Measurements from ENCODE around the gene COMMD2.

COMMD2 gene

DNA sequence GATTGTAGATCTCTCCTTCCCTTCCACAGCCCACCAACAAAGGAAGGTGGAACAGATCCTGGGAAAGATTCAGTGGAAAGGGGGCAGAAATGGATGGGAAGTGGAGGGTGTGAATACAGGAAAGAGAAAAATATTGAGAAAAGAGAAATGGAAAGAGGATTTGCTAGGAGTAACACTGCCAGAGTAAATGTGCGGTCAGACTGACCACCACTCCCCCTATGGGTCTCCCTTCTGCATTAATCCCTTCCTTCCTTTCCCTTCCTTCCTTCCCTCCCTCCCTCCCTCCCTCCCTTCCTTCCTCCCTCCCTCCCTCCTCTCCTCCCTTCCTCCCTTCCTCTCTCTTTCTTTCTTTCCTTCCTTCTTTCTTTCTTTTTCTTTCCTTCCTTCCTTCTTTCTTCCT lies 12.0 kb upstream of the COMMD2 start:
- DNase-seq (ENCODE audit: insufficient read length, low spot score) = no peak
- FAIRE-seq = no peak

DNA sequence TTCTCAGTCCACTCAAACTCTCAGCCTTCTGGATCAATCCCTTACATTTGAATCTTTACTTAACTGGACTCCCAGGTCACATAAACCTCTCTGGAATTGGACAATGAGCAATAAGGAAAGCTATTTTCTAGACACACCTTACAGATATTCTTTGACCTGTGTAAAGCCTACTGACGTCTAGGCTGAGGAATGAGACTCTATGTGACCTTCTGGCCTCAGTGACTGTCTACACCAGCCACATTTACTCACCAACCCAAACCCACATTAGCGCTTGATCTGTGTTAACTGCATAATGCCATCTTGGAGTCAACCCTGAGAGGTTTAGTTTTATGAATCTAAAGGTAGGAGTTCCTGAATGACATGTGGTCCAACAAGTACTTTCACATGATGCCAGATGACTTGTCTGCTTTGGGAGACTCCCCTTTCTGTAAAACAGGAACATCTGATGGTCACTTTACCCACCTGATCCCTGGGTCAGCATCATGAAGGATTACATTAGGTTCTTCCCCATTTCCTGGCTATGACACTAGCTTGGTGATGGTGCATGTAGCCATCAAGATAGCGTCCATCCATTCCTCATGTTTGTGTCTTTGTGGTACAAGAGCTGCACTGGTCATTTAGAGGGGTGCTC lies 11.4 kb upstream of the COMMD2 start:
- FAIRE-seq = no peak

DNA sequence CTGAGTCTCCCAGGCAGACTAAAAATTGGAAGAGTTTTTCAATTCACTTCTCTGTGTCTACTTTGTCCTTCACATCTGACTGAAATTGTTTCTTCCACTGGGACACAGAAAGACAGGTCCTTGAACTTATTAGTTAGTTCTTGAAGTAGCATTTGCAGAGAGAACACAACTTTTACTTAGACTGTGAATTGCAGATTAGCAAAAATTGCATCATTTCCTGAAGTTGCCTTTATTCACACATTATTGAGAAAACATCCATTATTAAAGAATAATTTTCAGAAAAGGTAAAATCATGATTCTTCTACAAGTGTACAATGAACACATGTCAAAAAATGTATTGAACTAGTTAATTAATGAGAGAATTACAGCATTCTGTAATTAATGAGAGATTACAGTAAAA lies 1.4 kb upstream of the COMMD2 start:
- no peak for FAIRE-seq

More for the DNA sequence above, 11.4 kb upstream of the COMMD2 start:
- DNase-seq (ENCODE audit: insufficient read length, low spot score) = no peak

DNA sequence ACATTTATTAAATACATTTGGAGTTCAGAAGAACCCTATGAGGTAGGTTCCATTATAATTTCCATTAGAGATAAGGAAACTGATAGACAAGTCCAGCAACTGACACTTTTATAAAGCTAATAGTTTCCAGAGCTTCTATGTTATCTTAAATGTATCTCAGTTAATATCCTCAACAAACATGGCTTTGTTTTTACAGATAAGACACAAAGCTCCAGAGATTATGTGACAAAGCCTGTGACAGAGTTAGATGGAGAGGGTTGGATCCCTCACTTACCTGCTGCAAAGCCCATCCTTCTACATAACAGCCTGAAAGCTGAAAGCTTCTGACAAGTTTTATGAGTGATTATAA lies 473 bp upstream of the COMMD2 start:
- peak; percentile 45 for FAIRE-seq
- no peak for DNase-seq (ENCODE audit: insufficient read length, low spot score)

More for the DNA sequence above, 1.4 kb upstream of the COMMD2 start:
- DNase-seq (ENCODE audit: insufficient read length, low spot score) = no peak

DNA sequence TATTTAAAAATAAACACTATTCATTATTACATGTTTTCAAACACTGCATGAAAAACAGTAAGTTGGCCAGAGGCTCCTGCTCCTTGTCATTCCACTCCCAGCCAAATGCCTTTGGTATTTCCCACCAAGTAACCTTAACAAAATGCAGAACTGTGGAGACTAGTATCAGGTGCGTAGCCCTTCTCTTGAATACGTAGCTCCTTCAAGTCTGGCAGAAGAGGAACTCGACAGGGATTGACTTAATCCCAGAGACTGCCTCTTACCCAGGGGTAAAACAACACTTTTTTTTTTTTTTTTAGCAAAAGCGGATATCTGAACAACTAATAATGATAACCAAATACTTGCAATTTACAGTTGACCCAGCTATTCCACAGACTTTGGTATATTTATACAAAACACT lies 738 bp downstream of the COMMD2 start:
- DNase-seq (ENCODE audit: insufficient read length, low spot score) = no peak
- FAIRE-seq = peak; percentile 8

DNA sequence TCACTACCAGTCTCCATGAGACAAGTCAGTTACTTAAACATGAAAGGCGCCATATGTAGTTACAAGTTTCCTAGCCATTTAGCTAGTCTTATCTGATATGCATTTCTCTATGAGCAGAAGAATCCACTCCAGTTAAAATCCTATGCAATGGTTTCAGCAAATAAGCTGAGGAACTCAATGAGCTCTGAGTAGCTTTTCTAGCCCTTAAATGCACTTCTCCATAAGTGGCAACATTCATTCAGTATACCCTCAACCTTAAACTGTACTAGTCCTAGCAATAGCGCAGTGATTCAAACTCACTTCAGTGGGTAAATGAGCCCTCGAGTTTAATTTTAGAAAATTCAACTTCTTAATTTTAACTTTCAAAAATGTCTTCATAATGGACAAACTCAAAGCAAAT lies 7.7 kb downstream of the COMMD2 start:
- DNase-seq (ENCODE audit: insufficient read length, low spot score) (no peak), FAIRE-seq (no peak)

DNA sequence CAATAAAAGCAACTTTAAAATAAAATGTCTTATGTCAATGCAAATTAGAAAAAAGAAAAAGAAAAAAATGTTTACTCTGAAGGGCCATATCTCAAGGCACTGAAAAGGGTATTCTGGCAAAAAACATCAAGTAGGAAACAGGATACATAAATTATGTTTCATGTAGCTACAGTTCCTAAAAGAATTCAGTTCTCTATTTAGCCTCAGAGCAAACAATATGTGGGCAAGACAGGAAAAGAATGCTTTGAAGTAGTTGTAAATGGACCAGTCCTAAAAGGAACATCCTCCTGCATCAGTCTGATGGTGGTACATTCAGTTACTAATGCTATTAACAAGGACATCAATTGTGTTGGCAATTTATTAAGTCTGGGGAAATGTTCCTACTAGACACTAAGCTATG lies 8.1 kb downstream of the COMMD2 start:
- no peak for FAIRE-seq

DNA sequence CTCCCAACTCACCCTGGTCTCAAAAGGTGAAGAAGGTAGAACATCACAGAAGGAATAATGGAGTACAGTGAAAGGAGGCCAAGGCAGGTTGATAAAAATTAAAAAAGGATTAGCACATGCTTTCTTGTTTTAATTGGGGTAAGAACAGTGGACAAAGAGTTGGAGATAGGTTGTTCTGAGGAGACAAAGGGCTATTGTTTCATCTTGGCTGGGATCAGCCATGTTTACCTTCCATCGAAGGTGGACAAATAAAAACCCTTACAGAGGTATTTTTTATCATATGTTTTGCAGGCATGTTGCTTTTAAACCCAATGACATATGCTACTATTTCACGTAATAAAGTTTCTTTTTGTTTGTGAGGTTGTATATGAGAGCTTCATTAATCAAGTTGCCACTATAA lies 12.9 kb downstream of the COMMD2 start:
- no peak for FAIRE-seq
- DNase-seq (ENCODE audit: insufficient read length, low spot score) = no peak

More for the DNA sequence above, 8.1 kb downstream of the COMMD2 start:
- DNase-seq (ENCODE audit: insufficient read length, low spot score) = no peak

DNA sequence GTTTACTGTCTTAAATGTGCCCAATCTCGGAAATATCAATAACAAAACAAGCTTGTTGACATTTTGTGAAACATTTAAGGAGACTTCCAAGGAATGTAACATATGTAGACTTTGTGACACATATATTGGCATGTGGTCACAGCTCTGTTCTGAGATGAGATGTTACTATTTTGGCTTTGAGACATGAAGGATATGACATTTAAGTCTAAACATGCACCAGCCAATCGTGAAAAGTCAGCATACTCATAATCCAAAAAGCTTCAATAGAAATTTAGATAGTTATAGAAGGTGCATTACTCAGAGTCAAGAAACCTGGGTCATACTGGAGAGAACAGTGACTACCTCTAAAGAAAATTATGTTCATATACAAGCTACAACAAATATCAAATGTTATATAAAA lies 13.4 kb downstream of the COMMD2 start:
- FAIRE-seq = no peak

DNA sequence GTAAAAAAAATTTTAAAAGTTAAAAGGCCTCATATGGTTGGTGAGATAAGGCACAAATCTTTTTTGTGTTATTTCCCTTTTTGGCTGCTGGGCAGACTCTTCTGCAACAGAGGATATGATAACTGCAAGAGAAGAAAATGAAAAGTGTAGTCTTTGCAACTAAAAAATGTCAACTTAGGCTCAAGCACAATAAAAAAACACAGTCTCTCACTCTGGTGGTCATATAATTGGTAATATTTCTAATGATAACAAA lies 15.4 kb downstream of the COMMD2 start:
- FAIRE-seq = no peak
- DNase-seq (ENCODE audit: insufficient read length, low spot score) = no peak

More for the DNA sequence above, 13.4 kb downstream of the COMMD2 start:
- no peak for DNase-seq (ENCODE audit: insufficient read length, low spot score)

DNA sequence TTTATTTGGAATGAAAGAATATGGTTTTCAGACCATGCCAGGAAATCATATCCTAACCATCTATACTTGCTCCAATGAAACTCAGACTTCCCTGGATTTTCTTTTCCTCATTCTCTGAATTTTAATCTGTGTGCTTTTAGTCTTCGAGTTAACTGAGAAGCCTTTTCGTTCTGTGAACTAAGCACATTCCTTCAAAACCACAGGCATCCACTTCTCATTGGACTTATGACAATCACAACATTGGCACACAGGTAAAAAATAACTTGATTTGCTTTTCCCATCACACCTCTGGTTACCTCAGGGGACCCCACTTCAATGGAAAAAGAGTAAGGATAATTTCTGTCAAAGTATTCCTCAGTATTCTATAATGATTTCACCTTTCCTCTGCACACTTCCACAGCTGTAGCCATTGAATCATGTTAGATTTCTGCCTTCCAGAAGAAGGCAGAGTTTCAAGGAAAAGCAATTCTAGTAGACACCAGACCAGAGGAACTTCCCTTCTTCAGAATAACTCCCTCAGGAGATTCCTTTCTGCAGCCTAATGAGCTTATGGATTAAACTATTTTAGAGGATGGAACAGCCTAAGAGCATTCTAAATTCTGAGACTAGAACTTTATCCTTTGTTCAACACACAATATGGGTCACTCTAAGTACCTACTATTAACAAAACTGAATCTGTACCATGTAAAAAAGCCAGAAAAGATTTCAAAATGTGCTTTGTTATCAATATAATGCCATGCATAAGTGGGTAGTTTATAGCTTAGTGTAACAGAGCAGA lies 15.9 kb downstream of the COMMD2 start:
- DNase-seq (ENCODE audit: insufficient read length, low spot score) = no peak
- no peak for FAIRE-seq

DNA sequence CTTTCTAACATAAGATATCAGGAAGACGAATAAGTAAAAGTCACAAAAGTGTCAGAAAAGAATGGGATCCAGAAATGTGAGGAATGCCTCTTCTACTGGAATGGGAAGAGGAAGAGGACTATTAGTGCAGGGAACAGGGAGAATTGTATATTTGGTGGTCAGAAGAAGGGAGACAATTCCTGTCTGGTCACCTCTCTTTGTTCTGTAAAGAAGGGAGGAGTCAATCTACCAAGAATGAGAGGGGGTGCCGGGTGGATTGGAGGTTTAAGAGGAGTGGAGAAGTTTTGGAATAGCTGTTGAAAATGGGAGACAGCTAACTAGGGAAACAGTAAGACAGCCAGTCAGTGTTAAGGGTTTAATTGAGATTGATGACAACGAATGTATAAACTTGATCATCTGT lies 20.1 kb downstream of the COMMD2 start:
- FAIRE-seq = no peak
- no peak for DNase-seq (ENCODE audit: insufficient read length, low spot score)

DNA sequence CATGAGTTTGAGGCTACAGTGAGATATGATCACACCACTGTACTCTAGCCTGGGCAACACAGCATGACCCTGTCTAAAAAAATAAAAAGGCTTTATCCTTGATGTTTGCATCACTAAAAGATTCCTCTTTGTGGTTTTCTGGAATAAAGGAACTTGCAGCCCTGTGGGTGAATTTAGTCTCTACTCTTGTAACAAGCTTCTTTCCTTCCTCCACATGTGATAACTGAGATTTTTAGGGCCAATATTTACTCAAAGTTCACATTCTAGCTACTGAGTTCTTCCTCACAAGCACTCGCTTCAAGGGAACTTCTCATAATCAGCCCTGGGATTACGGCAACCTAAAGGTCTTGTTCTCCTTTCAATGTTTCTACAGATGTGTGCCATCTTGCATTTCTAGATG lies 24.6 kb downstream of the COMMD2 start:
- DNase-seq (ENCODE audit: insufficient read length, low spot score) (no peak), FAIRE-seq (no peak)

DNA sequence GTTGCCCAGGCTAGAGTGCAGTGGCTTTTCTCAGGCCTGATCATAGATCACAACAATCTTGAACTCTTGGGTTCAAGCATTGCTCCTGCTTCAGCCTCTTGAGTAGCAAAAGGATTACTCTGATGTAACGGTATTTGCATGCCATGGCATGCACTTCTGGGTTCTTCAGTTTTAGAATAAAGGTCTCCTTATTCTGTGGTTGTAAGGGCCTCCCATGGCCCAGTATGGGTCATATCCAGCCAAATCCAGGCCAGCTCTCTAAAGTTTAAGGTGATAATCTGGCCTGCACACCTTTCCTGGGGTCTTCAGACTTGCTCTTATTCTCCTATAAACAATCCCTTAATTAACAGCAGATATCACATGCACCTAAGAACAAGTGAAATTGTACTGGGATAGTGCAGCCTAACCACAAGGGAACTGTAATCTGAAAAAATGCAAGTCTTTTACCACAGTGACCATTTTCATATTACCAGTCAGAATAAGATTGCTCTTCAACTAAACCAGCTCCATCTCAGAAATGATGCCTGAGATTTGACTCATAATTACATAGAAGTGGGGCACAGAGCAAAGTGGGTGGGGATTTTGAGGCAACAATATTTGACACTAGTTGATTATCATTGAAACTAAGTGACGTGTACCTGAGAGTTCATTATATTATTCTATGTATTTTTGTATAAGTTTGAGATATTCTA lies 25.4 kb downstream of the COMMD2 start:
- no peak for FAIRE-seq
- DNase-seq (ENCODE audit: insufficient read length, low spot score) = no peak

DNA sequence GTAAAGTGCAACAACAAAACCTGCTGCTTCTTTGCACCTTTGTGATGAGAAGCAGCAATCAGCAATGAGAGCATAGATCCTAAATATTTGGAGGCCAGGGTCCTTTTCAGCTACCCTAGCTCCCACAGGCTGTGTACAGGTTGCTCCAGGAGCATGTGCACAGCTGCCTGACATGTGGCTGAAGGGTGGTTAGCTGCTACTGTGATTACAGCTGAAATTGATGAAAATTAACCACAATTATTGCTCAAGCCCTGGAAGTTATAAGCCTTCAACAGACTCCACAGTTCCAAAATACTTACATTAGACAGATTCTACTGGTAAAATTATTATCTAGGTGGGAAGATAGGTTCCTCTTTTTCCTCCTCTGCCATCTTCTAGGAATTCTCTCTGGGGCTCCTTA lies 28.5 kb downstream of the COMMD2 start:
- DNase-seq (ENCODE audit: insufficient read length, low spot score) (no peak), FAIRE-seq (no peak)

DNA sequence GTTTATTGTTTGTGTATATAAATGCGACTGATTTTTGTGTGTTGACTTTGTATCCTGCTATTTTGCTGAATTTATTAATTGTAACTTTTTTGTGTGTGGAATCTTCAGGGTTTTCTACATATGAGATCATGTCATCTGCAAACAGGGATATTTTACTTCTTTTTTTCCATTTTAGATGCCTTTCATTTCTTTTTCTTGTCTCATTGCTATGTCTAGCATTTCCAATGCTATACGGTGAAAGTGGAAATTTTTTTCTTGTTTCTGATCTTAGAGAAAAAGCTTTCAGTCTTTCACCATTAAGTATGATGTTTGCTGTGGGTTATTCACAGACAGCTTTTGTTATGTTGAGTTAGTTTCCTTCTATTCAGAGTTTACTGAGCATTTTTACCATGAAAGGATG lies 31.4 kb downstream of the COMMD2 start:
- FAIRE-seq (peak; percentile 8), DNase-seq (ENCODE audit: insufficient read length, low spot score) (no peak)

DNA sequence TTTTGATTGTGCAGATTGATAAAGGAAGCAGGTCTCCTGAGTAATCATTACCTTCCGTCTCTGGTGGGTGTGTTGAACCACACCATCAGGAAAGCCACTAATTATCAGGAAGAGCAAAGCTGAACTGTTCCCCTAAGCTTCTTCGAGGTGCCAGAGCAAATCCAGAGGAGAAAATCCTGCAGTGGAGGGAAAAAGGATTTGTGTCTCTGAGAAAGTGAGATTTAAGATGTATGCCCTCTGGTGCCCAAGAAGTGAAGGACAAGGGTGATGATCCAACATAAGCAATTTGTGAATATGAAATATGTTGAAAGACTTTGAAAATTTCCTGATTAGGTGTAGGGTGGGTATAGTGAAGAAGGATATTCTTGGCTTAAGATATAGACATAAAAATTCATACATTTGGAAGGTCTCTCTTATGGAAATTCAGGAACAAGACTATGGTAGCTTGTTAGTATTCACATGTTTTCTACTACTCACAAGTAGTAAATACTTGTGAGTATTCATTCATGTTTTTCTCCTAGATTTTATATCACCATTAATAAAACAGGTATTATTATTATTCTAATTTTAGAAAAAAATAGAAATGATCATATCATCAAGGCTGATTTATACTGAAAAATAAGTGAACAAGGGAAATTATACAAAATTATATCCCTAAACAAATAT lies 34.8 kb downstream of the COMMD2 start:
- FAIRE-seq = peak; percentile 92

DNA sequence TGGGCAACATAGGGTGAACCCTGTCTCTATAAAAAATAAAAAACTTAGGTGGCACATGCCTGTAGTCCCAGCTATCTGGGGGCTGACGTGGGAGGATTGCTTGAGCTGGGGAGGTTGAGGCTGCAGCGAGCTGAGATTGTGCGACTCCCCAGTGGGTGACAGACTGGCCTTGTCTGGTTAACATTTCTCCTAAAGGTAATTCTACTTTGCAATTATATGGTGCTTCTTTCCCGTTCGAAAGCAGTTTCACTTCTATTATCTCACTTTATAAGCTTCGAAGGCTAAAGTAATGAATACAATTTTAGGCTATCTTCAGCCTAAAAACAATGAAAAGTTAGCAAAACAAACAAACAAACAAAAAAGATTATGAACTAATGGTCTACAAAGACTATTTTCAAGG lies 35.3 kb downstream of the COMMD2 start:
- FAIRE-seq (no peak), DNase-seq (ENCODE audit: insufficient read length, low spot score) (no peak)

More for the DNA sequence above, 34.8 kb downstream of the COMMD2 start:
- DNase-seq (ENCODE audit: insufficient read length, low spot score) = peak; percentile 24

DNA sequence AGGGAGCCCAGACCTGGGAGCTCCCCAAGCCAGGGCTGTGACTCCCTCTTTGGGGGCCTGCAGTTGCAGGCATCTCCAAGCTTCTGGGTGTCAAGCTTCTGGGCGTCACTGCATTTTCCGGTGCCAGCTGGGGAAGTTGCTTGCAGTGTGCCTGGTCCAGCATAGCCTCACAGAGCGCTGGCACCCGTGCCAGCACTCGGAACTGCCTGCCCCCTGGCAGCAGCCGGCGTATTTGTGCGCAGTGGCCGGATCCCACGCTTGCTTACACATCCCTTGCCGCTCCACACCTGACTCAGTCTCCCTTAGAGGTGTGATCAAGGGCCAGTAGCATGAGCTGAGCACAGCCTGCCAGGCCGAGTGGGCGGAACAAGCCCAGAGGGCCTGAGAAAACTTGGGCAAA lies 37.0 kb downstream of the COMMD2 start:
- FAIRE-seq = no peak
- no peak for DNase-seq (ENCODE audit: insufficient read length, low spot score)

DNA sequence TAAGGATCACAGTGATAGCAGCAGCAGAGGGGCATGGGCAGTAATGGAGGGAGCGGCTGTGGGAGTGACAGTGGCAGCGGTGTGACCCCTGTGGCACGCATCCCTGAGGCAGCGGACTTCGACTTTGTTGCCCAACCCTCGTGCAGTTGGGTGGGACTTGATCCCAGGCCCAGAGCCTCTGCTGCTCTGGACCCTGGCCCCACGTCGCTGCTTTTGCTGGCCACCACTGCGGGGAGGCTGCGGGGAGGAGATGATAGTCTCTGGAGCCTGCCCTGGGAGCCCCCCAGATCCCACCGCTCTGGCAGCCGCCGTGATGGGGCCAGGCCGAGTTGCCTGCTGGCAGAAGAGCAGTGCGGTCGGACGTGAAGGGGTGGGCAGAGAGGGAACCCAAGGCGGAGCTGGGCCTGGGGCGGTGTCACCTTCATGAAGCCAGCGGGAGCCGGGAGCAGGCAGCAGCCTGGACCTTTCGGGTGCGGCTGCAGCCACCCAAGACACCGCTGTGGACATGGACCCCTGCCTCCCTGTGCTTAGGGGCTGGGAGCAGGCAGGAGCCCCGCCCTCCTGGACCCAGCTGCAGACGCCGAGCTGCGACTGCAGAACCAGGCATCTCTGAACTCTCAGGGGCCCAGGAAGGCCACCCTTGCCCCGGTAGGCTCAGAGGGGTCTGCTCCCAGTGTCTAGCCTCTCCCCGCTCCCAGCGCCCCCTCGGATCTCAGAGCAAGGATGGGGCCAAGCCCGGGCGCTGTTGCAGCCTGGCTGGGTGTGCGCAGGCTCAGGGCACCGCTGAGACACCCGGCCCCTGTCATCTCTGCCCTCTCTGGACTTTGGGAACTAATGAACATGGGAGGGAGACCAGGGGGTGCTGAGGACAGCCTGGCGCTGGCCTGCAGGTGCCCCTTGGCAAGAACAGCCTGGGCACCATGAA lies 38.3 kb downstream of the COMMD2 start:
- FAIRE-seq (no peak), DNase-seq (ENCODE audit: insufficient read length, low spot score) (no peak)

DNA sequence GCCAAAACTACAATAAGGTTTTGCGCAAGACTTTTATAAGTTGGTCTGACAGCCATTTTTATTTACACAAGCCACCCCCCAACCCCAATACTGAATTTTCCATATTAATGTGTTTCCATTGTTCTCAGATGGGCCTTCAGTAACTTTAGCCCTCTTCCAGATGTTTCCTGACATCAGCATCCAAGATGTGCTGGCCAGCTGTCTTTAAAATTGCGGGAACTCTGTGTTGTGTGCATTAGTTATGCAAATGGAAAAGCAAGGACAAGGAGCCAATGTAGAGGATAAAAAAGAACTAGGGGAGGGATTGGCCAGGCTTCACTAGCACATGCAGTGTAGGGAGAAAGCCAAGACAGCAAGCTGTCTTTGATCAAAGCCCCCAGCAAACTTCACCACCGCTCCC lies 45.4 kb downstream of the COMMD2 start:
- FAIRE-seq = no peak
- no peak for DNase-seq (ENCODE audit: insufficient read length, low spot score)
